ENCODE data around the gene FBRSL1. TPM values are rescaled to one million over a fixed set of nuclear protein-coding genes. Genes with fewer than 3 reads are reported as not detected.

FBRSL1 gene
- total RNA-seq, 1 donor = 13.5 TPM

DNA sequence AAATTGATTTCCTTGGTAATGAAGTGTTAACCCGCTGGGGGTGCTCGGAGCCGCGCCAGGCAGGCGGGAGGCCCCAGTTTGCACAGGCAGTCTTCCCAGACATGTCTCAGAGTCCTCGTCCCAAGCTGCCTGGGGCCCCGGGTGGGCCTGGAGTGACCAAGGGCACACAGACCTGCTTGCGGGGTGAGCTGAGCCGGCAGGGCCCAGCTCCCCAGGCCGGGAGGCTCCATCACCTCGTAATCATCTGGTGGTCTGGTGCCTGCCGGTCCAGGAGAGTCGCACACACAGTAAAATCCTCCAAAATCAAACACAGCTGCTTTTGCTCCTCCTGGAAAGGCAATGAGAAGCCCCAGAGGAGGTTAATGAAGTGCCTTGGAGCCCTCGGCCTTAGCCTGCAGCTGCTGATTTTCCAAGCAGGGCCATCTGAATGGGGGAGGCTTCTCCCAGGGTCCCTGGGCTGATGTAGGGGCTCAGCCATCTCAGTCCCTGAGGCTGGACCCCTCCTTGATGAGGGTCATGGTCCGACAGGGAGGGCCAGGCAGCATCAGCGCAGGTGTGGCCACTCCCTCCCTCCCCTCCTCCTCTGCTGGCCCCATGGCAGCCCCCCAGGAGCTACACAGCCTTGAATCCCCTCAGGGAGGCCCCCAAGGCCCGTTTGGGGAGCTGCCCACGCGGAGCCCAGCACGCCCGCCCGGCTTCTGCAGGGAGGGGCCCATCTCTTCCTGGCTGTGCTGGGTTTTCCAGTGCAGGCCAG, 39.4 kb upstream of the FBRSL1 start:
- Histone ChIP-seq H3K27me3 (ENCODE audit: insufficient read depth, low read length) (no peaks in the 10 kb centered on the region), H3K4me1 (ENCODE audit: insufficient read depth, low read length) (peaks cover 42% of the 10 kb centered on the region), H3K4me3 (ENCODE audit: low read length) (no peak overlapping the region), H3K9me3 (ENCODE audit: low read depth, low read length) (no peaks in the 10 kb centered on the region)

DNA sequence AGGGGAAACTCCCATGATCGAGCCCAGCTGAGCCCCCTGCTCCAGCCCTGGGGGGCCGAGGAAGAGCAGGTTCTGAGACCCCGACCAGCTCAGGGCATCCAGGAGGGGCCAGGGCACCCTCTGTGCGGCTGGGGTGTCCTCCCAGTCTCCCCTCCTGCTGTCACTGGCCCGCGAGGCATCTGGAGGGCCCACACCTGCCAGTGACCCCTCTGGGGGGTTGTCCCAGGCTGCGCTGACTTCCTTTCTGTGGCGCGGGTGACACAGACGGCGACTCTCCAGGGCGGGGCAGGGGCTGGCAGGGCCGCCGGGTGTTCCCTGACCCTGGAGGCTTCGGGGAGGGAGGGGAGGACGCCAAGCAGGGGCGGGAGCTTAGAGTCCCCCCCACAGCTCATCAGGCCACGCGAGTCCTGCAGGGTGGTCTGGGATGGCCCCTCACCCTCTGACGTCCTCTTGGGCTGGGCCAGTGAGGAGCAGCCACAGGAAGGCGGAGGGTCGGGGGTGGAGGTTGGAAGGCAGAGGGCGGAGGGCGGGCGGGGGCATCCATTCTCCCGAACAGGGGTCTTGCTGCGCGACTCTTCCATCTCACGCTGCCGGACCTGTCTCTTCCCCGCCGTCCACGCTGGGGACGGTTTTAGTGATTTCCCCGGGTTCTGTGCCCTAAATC, 38.6 kb upstream of the FBRSL1 start:
- Histone ChIP-seq H3K9me3 (ENCODE audit: low read depth, low read length) (no peaks in the 10 kb centered on the region), H3K4me1 (ENCODE audit: insufficient read depth, low read length) (peaks cover 37% of the 10 kb centered on the region), H3K27me3 (ENCODE audit: insufficient read depth, low read length) (no peaks in the 10 kb centered on the region), H3K4me3 (ENCODE audit: low read length) (no peak overlapping the region)

DNA sequence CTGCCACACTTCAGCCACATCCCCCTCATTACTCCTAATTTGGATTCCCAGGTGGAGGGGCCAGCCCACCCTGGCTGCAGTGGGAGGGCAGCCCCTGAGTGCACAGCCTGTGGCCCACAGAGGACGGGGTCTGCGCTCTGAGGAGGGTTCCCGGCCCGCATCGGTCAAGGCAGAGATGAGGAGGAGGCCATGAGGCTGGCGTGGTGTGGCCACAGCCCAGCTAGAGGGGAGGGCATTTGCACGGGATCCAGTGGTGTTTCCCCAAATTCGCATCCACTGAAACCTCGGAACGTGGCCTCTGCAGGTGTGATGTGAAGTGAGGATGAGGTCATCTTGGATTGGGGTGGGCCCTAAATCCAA, 38.1 kb upstream of the FBRSL1 start:
- Histone ChIP-seq H3K4me1 (ENCODE audit: insufficient read depth, low read length) (peaks cover 37% of the 10 kb centered on the region), H3K9me3 (ENCODE audit: low read depth, low read length) (no peaks in the 10 kb centered on the region), H3K27me3 (ENCODE audit: insufficient read depth, low read length) (no peaks in the 10 kb centered on the region), H3K4me3 (ENCODE audit: low read length) (no peak overlapping the region)

DNA sequence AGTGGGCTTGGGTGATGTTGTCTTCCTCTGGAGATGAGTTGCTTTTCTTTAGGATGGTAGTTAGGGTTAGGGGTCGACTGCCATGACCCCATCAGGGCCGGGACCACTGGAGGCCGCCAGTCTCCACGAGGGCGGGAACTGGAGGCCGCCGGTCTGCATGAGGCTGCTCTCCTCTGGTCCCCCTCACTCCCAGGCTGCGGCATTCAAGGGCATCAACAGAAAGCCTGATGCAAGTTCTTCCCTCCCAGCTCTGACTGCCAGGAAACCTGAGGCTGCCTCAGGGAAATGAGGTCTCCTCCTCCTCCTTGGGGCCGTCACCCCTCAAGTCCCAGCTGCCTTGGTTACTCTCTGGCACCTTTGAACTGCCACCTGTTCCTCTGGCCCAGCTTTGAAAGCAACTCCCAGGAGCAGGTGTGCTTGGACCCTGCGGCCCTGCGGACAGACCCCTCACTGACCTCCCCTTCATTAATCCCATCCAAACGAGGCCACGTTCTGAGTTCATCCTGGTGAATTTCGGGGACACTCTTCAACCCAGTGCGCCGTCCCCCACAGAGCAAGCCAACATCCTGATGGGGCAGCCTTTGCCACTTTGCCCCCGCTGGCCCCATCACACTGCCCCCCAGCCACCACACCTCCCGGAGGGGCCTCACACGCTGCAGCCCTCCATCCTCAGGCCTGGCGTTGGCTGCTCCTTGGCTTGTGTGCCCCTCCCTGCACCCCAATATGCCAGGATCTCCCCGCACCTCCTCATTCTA, 37.2 kb upstream of the FBRSL1 start:
- H3K4me3 ChIP-seq (ENCODE audit: low read length) = no peak overlapping the region
- no peaks in the 10 kb centered on the region for H3K27me3 ChIP-seq (ENCODE audit: insufficient read depth, low read length)
- H3K4me1 ChIP-seq (ENCODE audit: insufficient read depth, low read length) = peaks cover 37% of the 10 kb centered on the region
- no peaks in the 10 kb centered on the region for H3K9me3 ChIP-seq (ENCODE audit: low read depth, low read length)

DNA sequence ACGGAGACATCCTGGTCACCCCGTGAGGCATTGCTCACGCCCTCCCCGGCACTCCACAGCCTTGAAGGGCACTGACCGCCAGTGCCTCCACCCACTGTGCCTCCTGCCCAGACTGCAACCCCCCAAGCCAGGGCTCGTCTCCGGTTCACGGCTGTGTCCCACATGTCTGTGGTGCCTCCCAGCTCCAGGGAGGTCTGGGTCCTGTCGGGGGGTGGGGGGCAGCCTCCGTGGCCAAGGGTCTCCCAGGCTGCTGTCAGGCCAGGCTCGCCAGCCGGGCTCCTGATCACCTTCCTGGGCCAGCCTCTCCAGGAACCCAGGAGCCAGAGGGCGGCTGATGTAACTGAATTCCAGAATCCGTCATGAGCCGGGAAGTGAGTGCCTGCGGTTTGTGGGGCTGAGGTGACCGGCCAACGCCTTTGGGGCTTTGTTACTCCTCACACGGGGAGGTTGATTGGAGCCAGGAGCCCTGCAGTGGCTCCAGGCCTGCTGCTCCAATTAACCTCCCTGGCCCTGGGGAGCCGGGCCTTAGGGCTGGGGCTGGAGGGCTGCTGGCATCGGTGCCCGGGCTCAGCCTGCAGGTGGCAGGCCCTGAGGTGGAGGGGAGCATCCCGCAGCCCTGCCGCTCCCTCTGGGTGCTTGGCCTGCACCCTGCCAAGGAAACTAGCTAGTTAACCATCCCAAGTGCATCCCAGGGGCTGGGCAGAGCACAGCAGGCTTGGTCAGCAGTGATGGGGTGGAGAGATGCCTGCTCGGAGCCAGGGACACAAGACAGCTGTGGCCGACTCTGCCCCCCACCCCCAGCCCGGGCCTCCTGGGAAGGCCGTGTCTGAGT, 36.4 kb upstream of the FBRSL1 start:
- Histone ChIP-seq H3K4me1 (ENCODE audit: insufficient read depth, low read length) (peaks cover 31% of the 10 kb centered on the region), H3K9me3 (ENCODE audit: low read depth, low read length) (no peaks in the 10 kb centered on the region), H3K4me3 (ENCODE audit: low read length) (no peak overlapping the region)

DNA sequence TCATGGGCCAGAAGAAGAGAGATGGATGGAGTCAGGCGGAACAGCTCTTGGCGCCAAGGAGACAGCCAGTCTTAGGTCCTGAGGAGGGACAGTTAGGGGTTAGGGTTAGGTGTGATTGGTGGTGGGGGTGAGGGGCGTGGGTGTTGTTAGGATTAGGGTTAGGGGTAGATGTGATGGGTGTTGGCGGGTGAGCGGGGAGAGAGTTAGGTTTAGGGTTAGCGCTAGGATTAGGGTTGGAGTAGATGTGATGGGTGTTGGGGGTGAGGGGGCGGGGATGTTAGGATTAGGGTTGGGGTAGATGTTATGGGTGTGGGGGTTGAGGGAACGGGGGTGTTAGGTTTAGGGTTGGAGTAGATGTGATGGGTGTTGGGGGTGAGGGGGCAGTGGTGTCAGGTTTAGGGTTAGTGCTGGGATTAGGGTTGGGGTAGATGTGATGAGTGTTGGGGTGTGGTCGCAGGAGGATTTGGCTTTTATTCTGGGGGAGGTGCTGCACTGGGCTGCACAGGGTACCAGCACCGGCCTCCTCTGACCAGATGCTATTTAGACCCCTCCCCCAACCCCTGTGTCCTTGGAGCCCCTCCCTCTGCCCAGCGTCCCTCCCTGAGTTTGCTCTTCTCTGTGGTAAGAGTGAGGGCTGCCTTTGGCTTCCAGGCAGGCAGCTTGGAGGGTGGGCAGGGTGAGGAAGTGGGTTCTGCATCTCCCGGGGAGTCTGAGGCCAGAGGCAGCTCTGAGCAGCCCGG, 35.6 kb upstream of the FBRSL1 start:
- Histone ChIP-seq H3K4me1 (ENCODE audit: insufficient read depth, low read length) (peaks cover 31% of the 10 kb centered on the region), H3K9me3 (ENCODE audit: low read depth, low read length) (no peaks in the 10 kb centered on the region), H3K27me3 (ENCODE audit: insufficient read depth, low read length) (no peaks in the 10 kb centered on the region), H3K4me3 (ENCODE audit: low read length) (no peak overlapping the region)

More for the DNA sequence above, 36.4 kb upstream of the FBRSL1 start:
- no peaks in the 10 kb centered on the region for H3K27me3 ChIP-seq (ENCODE audit: insufficient read depth, low read length)

DNA sequence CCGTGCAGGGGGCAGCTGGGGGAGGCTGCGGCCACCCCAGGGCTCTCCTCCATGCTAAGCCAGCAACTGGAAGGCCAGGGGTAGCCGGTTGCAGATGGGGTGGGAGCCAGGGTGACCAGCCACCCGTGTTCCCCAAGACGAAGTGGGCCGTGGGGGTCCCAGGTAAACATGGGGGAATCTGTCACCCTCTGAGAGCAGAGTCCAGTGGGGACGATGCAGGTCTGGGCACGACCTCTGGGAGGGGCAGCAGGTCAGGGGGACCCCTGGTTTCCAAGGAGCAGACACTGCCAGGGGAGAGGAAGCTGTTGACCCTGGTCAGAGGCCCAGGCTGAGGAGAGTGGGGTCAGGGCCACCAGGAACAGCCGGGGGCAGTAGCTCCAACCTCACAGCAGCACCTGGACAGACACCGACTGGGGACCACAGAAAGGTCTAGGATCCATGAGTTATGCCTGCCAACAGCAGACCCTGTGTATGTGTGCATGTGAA, 35.0 kb upstream of the FBRSL1 start:
- Histone ChIP-seq H3K4me1 (ENCODE audit: insufficient read depth, low read length) (peaks cover 28% of the 10 kb centered on the region), H3K27me3 (ENCODE audit: insufficient read depth, low read length) (no peaks in the 10 kb centered on the region), H3K4me3 (ENCODE audit: low read length) (no peak overlapping the region), H3K9me3 (ENCODE audit: low read depth, low read length) (no peaks in the 10 kb centered on the region)

DNA sequence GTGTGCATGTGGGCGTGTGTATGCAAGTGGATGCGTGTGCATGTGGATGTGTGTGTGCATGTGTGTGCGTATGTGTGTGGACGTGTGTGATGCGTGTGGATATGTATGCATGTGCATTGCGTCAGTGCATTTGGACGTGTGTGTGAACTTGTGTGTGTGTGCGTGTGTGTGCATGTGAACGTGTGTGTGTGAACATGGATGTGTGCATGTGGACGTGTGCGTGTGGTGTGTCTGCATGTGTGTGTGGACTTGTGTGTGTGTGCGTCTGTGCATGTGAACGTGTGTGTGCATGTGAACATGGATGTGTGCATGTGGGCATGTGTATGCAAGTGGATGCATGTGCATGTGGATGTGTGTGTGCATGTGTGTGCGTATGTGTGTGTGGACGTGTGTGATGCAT, 34.4 kb upstream of the FBRSL1 start:
- Histone ChIP-seq H3K4me3 (ENCODE audit: low read length) (no peak overlapping the region), H3K27me3 (ENCODE audit: insufficient read depth, low read length) (no peaks in the 10 kb centered on the region), H3K9me3 (ENCODE audit: low read depth, low read length) (no peaks in the 10 kb centered on the region), H3K4me1 (ENCODE audit: insufficient read depth, low read length) (peaks cover 22% of the 10 kb centered on the region)

DNA sequence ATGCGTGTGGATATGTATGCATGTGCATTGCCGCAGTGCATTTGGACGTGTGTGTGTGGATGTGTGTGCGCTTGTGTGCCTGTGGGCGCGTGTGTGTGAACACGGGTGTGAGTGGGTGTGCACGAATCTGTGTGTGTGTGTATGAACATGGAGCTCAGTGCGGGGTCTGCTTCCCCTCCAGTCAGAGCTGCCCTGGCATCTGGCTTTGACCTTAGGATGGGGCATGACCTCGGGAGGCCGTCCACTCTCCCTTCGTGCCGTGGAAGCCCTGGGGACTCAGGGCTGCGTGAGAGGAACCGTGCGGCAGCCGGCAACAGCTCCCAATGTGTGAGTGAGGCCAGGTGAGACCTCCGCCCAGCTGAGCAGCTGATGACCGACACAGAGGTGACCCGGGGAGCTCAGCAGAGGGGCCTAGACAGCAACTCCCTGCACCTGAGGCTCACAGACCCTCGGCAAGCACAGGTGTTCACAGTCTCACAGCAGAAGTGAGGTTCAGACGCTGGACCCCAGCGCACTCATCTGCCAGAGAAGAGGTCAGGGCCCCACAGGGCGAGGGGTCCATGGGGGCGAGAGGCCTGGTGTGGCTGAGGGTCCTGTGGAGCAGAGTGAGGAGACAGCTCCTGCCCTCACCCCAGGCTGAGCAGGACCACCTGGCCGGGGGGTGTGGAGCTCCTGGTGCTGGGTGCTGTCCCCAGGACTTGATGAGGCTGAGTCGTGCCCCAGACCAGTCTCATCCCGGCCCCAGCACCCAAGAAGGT, 33.6 kb upstream of the FBRSL1 start:
- Histone ChIP-seq H3K27me3 (ENCODE audit: insufficient read depth, low read length) (no peaks in the 10 kb centered on the region), H3K9me3 (ENCODE audit: low read depth, low read length) (no peaks in the 10 kb centered on the region), H3K4me3 (ENCODE audit: low read length) (no peak overlapping the region), H3K4me1 (ENCODE audit: insufficient read depth, low read length) (peaks cover 14% of the 10 kb centered on the region)

DNA sequence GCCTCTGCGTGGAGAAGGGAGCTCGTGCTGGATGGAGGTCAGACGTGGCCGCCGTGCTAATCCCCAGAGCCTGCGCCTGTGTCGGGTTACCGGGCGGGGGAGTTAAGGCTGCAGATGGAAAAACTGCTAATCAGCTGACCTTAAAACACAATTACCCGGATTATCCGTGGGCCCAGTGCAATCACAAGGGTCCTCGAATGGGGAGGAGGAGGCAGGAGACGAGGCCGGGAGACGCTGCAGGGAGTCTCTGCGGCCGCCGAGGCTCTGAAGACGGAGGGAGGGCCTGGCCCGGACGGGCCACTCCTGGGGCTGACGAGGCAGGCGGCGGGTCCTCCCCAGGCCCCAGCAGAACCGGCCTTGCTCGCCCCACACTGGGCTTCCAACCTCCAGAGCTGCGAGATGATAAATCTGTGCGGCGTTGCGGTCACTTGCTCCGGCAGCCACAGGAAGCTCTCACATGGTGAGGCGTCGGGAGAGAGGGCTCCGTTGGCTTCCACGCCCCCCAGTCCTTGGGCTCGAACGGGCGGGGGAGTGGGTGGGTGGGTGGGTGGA, 32.9 kb upstream of the FBRSL1 start:
- Histone ChIP-seq H3K9me3 (ENCODE audit: low read depth, low read length) (no peaks in the 10 kb centered on the region), H3K4me1 (ENCODE audit: insufficient read depth, low read length) (peaks cover 12% of the 10 kb centered on the region), H3K4me3 (ENCODE audit: low read length) (no peak overlapping the region), H3K27me3 (ENCODE audit: insufficient read depth, low read length) (no peaks in the 10 kb centered on the region)

DNA sequence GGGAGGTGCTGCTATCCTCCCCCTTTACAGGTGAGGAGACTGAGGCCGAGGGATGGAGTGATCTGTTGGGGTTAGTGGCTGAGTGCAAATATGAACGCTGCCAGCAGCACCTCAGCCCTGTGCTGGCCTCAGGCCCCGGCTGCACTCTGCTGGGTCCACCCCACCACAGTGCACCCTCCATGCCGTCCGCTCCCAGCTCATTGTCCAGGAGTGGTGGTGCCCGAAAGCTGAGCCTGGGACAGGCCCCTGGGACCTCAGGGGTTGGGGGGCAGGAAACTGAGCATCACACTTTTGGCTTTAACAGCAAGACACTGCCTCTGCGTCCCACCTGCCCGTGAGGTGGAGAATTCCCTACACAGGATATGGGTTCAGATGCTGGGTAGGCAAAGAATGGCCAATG, 31.5 kb upstream of the FBRSL1 start:
- no peaks in the 10 kb centered on the region for H3K27me3 ChIP-seq (ENCODE audit: insufficient read depth, low read length)
- H3K4me1 ChIP-seq (ENCODE audit: insufficient read depth, low read length) = peaks cover 23% of the 10 kb centered on the region
- no peak overlapping the region for H3K4me3 ChIP-seq (ENCODE audit: low read length)
- no peaks in the 10 kb centered on the region for H3K9me3 ChIP-seq (ENCODE audit: low read depth, low read length)

DNA sequence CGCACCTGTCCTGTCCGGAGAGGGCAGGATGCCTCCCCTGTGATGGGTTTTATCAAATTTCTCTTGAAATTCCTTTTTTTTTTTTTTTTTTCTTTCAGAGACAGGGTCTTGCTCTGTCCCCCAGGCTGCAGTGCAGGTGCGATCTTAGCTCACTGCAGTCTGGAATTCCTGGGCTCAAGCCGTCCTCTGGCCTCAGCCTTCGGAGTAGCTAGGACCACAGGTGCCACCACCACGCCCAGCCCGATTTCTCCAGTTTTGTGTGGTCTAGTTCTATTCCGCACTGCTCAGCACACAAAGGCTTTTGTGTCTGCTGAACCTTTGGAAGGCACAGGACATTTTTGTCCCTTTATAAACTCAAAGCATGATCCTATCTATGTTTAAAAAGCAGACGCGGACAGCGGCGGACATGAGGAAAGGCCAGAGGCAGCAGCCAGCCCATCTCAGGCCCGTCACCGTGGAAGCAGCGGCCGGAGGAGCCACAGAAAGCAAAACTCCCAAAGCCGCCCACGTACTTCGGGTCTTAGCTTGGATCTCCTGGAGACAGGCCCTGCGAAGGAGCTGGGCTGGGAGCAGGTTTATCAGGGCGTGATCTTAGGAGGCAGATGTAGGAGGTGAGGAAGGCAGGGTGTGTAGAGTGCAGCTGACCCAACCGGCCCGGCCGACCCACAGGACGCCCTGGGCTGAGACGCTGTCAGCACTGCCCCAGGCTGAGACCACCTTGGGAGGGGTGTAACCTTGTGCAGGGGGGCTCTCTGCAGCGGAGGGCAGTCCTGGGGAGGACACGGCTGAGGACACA, 30.9 kb upstream of the FBRSL1 start:
- no peaks in the 10 kb centered on the region for H3K27me3 ChIP-seq (ENCODE audit: insufficient read depth, low read length)
- peaks cover 23% of the 10 kb centered on the region for H3K4me1 ChIP-seq (ENCODE audit: insufficient read depth, low read length)
- no peaks in the 10 kb centered on the region for H3K9me3 ChIP-seq (ENCODE audit: low read depth, low read length)
- H3K4me3 ChIP-seq (ENCODE audit: low read length) = no peak overlapping the region

DNA sequence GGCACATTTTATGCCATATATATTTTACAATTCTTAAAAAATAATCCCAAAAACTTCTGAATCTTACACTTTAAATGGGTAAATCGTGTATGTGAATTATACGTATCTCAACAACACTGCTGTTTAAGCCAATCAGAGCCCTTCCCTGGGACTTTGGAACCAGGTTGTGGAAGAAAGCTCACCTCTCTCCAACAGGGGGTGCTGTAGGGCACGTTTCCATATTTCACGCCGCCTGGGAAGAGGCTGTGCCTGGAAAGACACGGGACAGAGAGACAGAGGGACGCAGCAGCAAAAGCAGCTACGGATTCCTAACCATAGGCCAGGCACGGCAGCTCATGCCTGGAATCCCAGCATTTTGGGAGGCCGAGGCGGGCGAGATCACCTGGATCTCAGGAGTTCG, 29.4 kb upstream of the FBRSL1 start:
- H3K4me1 ChIP-seq (ENCODE audit: insufficient read depth, low read length) = peaks cover 20% of the 10 kb centered on the region
- no peak overlapping the region for H3K4me3 ChIP-seq (ENCODE audit: low read length)
- H3K9me3 ChIP-seq (ENCODE audit: low read depth, low read length) = no peaks in the 10 kb centered on the region
- no peaks in the 10 kb centered on the region for H3K27me3 ChIP-seq (ENCODE audit: insufficient read depth, low read length)

Data from mononuclear cell (primary cell).